ENCODE measurements around the gene TNS3. TPM values are rescaled to one million over a fixed set of nuclear protein-coding genes. Genes with fewer than 3 reads are reported as not detected.

Gene TNS3
- total and polyA plus RNA-seq, 2 donors (not counting 1 experiment from before 2014, with no cell fraction given), result 11.4 to 77.5 TPM

DNA sequence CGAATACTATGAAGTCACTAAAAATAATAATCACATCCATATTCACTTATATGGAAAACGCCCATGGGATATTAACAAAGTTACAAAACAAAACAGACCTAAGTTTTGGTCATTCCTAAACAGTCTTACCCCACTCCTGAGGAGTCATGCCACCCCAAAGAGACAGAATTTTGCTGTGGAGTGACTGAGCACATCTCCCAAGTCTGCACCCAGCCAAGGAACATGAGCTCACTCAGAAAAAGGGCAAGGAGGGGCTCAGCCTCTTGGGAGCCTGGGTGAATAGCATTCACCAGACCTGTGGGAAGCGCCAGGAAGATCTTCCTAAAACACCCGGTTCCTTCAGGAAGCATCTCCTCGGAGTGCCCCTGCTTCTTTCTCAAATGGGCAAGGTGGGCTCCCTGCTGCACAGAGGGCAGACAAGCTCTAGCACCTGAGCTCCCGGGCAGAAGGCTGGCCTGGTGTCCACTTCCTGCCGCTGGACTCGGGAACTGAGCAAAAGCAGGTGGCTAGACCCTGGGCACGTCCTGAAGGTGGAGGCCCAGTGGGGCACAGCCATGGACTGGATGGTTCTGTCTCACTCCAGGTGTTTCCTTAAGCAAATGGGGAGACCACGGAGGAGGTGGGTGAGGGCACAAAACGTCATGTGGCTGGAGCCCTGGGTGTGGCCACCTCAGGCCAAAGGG, 31.0 kb downstream of the TNS3 start:
- H3K9ac ChIP-seq (ENCODE audit: low read length), result no peak overlapping the region
- H3K27ac ChIP-seq (ENCODE audit: low read length in 2 of 2), result no peak overlapping the region
- H3K4me3 ChIP-seq (ENCODE audit: control extremely low read depth in 1 of 5, extremely low read depth in 1 of 5, insufficient read depth in 1 of 5, low read depth in 2 of 5, low read length in 4 of 5), result no peak overlapping the region
- Mint-ChIP-seq H3K4me3 (no peak overlapping the region), H3K27ac (peak overlapping the region; percentile 18), H3K9me3 (ENCODE audit: insufficient read depth) (no peaks in the 10 kb centered on the region), H3K4me1 (peaks cover 38% of the 10 kb centered on the region), H3K27me3 (no peaks in the 10 kb centered on the region)
- no peaks in the 10 kb centered on the region for H4K20me1 ChIP-seq (ENCODE audit: control insufficient read depth, insufficient read depth, low read length, poor library complexity, severe bottlenecking)
- TF ChIP-seq CTCF (IDR thresholded peaks at IDR 0.05) (no peak), EZH2 (IDR thresholded peaks at IDR 0.05; ENCODE audit: borderline replicate concordance, insufficient read depth, low read depth, low read length, poor library complexity, severe bottlenecking) (no peak)
- H2AFZ ChIP-seq (ENCODE audit: insufficient read depth, low read depth, low read length, poor library complexity, severe bottlenecking), result no peak overlapping the region
- DNase-seq (no peak), ATAC-seq (ENCODE audit: low read depth) (no peak)
- H3K4me1 ChIP-seq (ENCODE audit: control insufficient read depth in 2 of 2, insufficient read depth in 2 of 2, low read length in 2 of 2), result peaks cover 11 to 31% of the 10 kb centered on the region in 2 donors
- peaks cover 27% of the 10 kb centered on the region for H3K79me2 ChIP-seq (ENCODE audit: control insufficient read depth, insufficient read depth, low read length)
- no peak overlapping the region for H3K4me2 ChIP-seq (replicated peaks; ENCODE audit: low read depth, low read length, poor library complexity, severe bottlenecking)
- no peaks in the 10 kb centered on the region for H3K27me3 ChIP-seq (replicated peaks in 1 of 4; ENCODE audit: control extremely low read depth in 1 of 4, control insufficient read depth in 3 of 4, insufficient read depth in 4 of 4, low read length in 3 of 4)
- intact Hi-C loops (cut with micrococcal nuclease), result no loop called here
- WGBS (ENCODE audit: insufficient coverage), result 61% methylated on average over 10 of the region's 11 CpGs
- ChIA-PET POLR2A (interaction anchor here (0.6 kb wide), 1 partner anchor 30 kb away, joined by 8 read pairs; no protein-coding TSS in a partner anchor), CTCF (no interaction called here)
- H3K9me3 ChIP-seq (ENCODE audit: control extremely low read depth in 1 of 3, control insufficient read depth in 2 of 3, insufficient read depth in 1 of 3, low read length in 2 of 3), result peaks cover 0 to 3% (median 2%) of the 10 kb centered on the region in 3 donors
- no peaks in the 10 kb centered on the region for H3K36me3 ChIP-seq (replicated peaks in 1 of 2; ENCODE audit: control extremely low read depth in 1 of 2, control insufficient read depth in 1 of 2, extremely low read depth in 1 of 2, insufficient read depth in 2 of 2, low read length in 1 of 2)

DNA sequence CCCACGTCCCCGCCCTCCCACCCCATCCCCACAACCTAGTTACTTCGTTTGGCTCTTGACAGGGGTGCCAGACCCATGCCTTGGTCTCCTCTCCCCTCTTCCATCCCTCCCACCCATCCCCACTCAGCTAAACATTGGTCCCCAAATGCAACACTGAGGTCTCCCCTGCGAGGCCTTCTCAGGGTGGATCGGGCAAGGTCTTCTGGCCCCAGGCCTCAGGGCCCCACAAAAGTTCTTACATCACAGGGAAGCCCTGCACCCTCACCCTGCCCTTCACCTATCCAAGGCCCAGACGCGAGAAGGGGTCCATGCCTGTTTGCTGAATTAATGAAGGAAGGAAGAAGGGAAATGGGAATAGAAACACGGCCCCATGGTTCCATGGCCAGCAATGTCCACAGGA, 32.0 kb downstream of the TNS3 start:
- DNase-seq, result no peak
- ChIA-PET CTCF (no interaction called here), POLR2A (no interaction called here)
- no peaks in the 10 kb centered on the region for H4K20me1 ChIP-seq (ENCODE audit: control insufficient read depth, insufficient read depth, low read length, poor library complexity, severe bottlenecking)
- H3K4me3 ChIP-seq (ENCODE audit: control extremely low read depth in 1 of 5, extremely low read depth in 1 of 5, insufficient read depth in 1 of 5, low read depth in 2 of 5, low read length in 4 of 5), result no peak overlapping the region
- H3K27ac ChIP-seq (ENCODE audit: low read length in 2 of 2), result no peak overlapping the region
- H3K4me2 ChIP-seq (replicated peaks; ENCODE audit: low read depth, low read length, poor library complexity, severe bottlenecking), result no peak overlapping the region
- 100% methylated on average over 4 of the region's 8 CpGs for WGBS (ENCODE audit: insufficient coverage)
- Mint-ChIP-seq H3K4me3 (no peak overlapping the region), H3K27me3 (no peaks in the 10 kb centered on the region), H3K9me3 (ENCODE audit: insufficient read depth) (no peaks in the 10 kb centered on the region), H3K4me1 (peaks cover 43% of the 10 kb centered on the region), H3K27ac (no peak overlapping the region)
- intact Hi-C loops (cut with micrococcal nuclease), result no loop called here
- no peak overlapping the region for H3K9ac ChIP-seq (ENCODE audit: low read length)
- H3K4me1 ChIP-seq (ENCODE audit: control insufficient read depth in 2 of 2, insufficient read depth in 2 of 2, low read length in 2 of 2), result peaks cover 11 to 31% of the 10 kb centered on the region in 2 donors
- no peak for TF ChIP-seq CTCF (IDR thresholded peaks at IDR 0.05)
- no peak for TF ChIP-seq EZH2 (IDR thresholded peaks at IDR 0.05; ENCODE audit: borderline replicate concordance, insufficient read depth, low read depth, low read length, poor library complexity, severe bottlenecking)
- H2AFZ ChIP-seq (ENCODE audit: insufficient read depth, low read depth, low read length, poor library complexity, severe bottlenecking), result no peak overlapping the region
- no peaks in the 10 kb centered on the region for H3K36me3 ChIP-seq (replicated peaks in 1 of 2; ENCODE audit: control extremely low read depth in 1 of 2, control insufficient read depth in 1 of 2, extremely low read depth in 1 of 2, insufficient read depth in 2 of 2, low read length in 1 of 2)
- H3K79me2 ChIP-seq (ENCODE audit: control insufficient read depth, insufficient read depth, low read length), result peaks cover 27% of the 10 kb centered on the region
- peaks cover 0 to 3% (median 2%) of the 10 kb centered on the region in 3 donors for H3K9me3 ChIP-seq (ENCODE audit: control extremely low read depth in 1 of 3, control insufficient read depth in 2 of 3, insufficient read depth in 1 of 3, low read length in 2 of 3)
- no peaks in the 10 kb centered on the region for H3K27me3 ChIP-seq (replicated peaks in 1 of 4; ENCODE audit: control extremely low read depth in 1 of 4, control insufficient read depth in 3 of 4, insufficient read depth in 4 of 4, low read length in 3 of 4)
- no peak for ATAC-seq (ENCODE audit: low read depth)

All from B cell (primary cell).